T-helper 22 cell (primary cell): ENCODE results near the gene TBC1D24.

Source experiments
- DNase-seq: peaks from one replicate; pipeline ENCODE4 v3.0.0-alpha.2; 2020; ENCODE audit warnings: low read depth

The TBC1D24 gene

GRCh38 chr16:2499454-2499853, 24.5 kb downstream of the TBC1D24 start:
- no peak for DNase-seq

GRCh38 chr16:2499890-2500429, 25.0 kb downstream of the TBC1D24 start:
- DNase-seq, result no peak

GRCh38 chr16:2500430-2500917, 25.5 kb downstream of the TBC1D24 start:
- DNase-seq, result no peak

- DNase-seq, result peak; percentile 46
Observed at GRCh38 chr16:2500918-2501750, 26.2 kb downstream of the TBC1D24 start.

- DNase-seq, result no peak
Observed at GRCh38 chr16:2501946-2502895, 27.3 kb downstream of the TBC1D24 start.

- no peak for DNase-seq
Observed at GRCh38 chr16:2505695-2506094, 30.8 kb downstream of the TBC1D24 start.

GRCh38 chr16:2507052-2507659, 32.2 kb downstream of the TBC1D24 start:
- no peak for DNase-seq

- DNase-seq, result no peak
Observed at GRCh38 chr16:2507665-2508064, 32.7 kb downstream of the TBC1D24 start.

GRCh38 chr16:2508722-2509400, 33.9 kb downstream of the TBC1D24 start:
- DNase-seq, result no peak

- DNase-seq, result no peak
Observed at GRCh38 chr16:2511128-2511800, 36.3 kb downstream of the TBC1D24 start.

- DNase-seq, result no peak
Observed at GRCh38 chr16:2511996-2512734, 37.2 kb downstream of the TBC1D24 start.

GRCh38 chr16:2512735-2513404, 37.9 kb downstream of the TBC1D24 start:
- no peak for DNase-seq

GRCh38 chr16:2513405-2514332, 38.7 kb downstream of the TBC1D24 start, which contains the start of gene ATP6V0C:
ATP6V0C (plus strand) TSS chr16:2513952; CDS start chr16:2514104, 152 bp downstream.
- DNase-seq, result peak; percentile 83

- peak; percentile 42 for DNase-seq
Observed at GRCh38 chr16:2514333-2515179, 39.6 kb downstream of the TBC1D24 start.

GRCh38 chr16:2515180-2515851, 40.4 kb downstream of the TBC1D24 start:
- no peak for DNase-seq

GRCh38 chr16:2516391-2517240, 41.7 kb downstream of the TBC1D24 start:
- DNase-seq, result no peak
